Measurements from ENCODE around the gene ARMH4.

Gene ARMH4

GRCh38 chr14:57960946-57961785 is 190.8 kb downstream of the ARMH4 start:
- DNase-seq (ENCODE audit: low spot score) = no peak

GRCh38 chr14:57957441-57957840 is 194.6 kb downstream of the ARMH4 start:
- no peak for DNase-seq (ENCODE audit: low spot score)

All from iPS-NIHi11 (cell line).